GM19372 (cell line): ENCODE data around the gene NUDT14.

Experiments
- ATAC-seq: cut with Tn5 transposase; IDR thresholded peaks from one replicate; pipeline ENCODE4 v1.9.1; 2021; ENCODE audit warnings: mild to moderate bottlenecking, low read depth, moderate library complexity; ENCODE audit not compliant: unreplicated experiment

NUDT14 gene

DNA sequence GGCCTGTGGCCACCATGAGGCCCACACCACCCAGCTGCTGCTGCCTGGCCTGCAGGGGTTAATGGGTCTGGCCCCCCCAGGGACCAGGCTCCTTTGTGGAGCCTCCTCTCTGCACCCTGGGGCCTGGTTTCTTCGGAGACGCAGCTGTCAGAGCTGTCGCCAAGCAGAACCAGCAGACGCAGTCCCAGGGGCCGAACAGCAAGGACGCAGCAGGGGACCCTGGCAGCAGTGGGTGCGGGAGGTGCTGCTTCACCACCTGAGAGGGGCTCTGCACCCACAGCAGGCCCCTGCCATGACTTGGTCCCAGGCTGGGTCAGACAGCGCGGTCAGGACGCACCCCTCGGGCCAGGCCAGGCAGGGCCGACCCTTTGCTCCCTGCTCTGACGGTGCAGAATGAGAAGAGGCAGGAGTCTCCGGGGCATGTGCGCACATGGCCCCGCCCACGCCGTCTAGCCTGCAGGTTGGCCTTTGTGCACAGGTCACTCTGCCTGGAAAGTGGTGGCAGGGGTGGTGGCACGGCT, 43.0 kb downstream of the NUDT14 start:
- ATAC-seq: no peak

DNA sequence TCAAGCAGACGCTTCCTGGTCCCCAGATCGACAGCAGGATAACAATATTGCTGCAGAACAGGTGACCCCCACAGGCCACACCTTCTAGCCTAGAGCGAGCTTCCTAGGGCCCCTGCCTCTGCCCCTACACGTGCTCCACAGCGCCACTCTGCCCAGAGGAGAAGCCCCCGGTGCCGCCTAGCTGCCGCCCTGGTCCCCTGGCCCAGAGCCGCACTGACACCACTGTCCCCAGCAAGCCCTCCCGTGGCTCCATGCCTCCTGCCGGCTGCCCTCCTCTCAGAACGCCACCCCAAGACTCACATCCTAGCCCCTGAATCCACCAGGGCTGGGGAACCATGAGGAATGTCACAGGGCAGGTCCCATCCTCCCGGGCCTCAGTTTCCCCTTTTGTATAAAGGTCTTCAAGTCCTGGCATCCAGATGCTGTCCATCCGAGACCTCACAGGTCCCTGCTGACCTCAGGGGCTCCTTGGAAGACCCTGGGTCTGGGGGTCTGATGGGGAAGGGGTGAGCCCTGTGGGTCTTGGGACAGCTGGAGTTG, 43.6 kb downstream of the NUDT14 start:
- no peak for ATAC-seq

DNA sequence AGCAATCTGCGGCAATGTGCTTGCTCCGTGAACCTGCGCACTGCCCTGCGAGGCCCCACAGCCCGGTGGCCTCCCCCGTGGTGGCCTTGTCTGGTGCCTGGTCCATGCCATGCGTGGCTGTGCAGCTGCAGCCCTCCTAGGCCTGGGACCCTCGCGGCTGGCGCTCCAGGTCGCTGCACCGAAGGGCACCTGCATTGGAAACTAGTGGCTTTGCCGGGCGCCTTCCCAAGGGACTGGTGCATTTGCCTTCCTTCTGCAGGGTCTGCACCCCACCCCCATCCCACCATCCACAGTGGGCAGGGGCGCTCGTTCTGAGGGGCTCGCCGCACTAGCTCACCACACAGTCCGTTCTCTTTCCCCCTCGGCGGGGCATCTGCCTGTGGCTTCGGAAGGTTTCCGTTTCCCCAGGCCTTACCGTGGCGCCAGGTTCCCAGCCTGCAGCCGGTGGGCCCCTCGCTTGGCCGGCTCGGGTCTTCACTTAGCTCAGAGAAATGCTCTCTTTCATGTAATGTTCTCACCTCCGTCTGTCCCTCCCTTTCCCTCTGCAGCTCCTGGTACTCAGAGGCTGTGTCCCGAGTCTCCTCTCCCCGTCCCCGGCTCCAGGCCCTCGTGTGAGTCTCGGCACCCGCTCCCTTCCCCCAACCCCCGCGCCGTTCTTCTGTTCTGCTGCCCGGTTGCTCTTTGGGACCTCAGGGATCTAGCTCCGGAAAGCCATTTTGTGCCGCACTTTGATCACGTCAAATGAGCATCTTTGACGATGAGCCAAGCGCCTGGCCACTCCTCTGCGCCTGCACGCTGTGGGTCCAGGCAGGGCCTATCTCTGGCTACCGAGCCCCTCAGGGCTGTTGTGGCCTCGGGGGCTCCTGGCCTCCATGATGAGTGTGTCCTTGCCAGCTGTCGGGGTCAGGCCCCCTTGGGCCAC, 44.5 kb downstream of the NUDT14 start:
- ATAC-seq: no peak

DNA sequence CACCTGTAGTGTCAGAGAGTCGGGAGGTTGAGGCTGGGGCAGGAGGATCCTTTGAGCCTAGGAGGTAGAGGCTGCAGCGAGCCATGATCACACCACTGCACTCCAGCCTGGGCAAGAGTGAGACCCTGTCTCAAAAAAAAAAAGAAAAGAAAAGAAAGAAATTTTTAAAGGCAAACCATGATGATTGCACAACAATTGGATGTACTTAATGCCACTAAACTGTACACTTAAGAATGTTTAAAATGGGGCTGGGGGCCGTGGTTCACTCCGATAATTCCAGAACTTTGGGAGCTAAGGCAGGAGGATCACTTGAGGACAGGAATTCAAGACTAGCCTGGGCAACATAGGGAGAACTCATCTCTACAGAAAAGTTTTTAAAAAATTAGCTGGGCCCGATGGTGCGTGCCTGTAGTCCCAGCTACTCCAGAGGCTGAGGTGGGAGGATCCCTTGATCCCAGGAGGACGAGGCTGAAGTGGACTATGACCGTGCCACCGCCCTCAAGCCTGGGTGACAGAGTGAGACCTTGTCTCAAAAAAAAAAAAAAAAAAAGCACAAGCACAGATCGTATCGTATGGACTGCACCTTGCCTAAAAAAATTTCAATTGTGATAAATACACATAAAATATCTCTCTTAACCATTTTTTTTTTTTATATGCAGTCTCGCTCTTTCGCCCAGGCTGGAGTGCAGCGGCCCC, 45.3 kb downstream of the NUDT14 start:
- no peak for ATAC-seq

DNA sequence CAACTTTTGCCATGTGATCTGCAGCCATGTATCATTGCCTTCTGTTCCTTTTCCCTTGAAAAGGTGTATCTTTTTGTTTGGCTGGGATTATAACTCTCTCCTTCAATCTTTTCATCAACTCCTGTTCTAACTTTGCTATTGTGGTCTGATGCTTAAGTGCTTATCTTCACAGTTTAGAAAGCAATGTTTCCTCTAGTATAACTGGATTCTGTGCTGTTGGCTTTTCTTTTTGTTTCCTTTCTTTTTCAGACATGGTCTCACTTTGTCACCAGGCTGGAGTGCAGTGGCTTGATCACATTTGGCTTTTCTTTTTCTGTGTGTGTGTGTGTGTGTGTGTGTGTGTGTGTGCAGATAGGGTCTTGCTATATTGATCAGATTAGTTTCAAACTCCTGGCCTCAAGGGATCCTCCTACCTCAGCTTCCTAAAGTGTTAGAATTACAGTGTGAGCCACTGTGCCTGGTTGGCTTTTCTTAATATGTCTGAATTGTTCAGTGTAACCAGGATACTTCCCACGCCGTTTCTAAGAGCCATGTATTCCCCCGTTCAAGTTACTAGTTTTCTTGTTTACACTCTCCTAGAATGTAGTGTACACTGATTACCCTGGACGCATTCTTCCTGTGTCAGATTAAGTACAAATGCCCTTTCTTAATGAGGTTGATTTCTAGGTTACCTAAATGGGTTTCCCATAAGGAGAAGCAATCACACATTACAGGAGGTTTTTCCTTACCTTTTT, 48.0 kb downstream of the NUDT14 start:
- no peak for ATAC-seq

DNA sequence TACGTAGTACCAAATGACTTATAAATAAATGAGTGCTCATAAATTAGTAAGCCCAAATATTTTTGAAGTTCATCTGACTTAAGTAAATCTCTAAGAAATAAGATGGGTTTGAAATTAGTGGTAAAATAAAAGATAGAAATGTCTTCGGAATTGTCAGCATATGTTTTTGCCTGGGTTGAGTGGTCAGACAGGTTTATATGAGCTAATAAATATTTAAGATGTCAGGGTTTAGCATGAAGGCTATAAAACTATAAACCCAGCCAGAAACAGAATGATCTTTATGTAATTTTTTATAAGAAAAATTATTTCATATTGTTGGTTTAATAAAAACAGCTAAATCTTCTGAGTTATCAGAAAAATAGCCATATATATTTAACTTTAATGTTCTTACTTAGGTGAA, 49.9 kb downstream of the NUDT14 start:
- no peak for ATAC-seq

DNA sequence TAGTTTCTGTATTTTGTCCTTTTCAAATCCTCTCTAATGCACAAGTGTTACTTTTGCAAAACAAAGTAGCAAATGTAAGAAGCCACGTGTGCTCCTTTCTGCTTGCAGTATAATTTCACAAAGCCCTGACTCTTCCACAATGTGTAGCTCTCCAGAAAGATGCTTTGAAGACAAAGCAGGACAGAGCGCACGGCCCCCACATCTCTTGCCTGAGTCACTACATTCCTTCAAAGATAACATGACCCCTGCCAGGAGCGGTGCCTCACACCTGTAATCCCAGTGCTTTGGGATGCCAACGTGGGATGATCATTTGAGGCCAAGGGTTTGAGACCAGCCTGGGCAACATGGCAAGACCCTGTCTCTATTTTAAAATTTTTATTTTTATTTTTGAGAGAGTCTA, 53.1 kb downstream of the NUDT14 start:
- ATAC-seq: no peak

DNA sequence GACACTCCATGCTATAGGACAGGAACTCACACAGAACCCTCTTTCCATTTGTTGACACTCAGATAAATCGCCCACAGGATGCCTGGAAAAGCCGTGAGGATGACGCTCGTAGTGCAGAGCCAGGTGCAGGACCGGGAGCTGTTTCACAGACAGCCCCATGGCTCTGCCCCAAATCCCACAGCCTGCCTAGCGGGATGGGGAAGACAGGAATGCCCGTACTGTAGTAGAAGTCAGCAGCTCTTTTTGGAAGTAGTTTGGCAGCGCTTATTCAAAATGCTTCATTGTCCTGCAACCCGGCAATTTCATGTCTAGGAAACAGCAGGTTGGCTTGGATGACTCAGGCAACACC, 54.2 kb downstream of the NUDT14 start:
- ATAC-seq: no peak

DNA sequence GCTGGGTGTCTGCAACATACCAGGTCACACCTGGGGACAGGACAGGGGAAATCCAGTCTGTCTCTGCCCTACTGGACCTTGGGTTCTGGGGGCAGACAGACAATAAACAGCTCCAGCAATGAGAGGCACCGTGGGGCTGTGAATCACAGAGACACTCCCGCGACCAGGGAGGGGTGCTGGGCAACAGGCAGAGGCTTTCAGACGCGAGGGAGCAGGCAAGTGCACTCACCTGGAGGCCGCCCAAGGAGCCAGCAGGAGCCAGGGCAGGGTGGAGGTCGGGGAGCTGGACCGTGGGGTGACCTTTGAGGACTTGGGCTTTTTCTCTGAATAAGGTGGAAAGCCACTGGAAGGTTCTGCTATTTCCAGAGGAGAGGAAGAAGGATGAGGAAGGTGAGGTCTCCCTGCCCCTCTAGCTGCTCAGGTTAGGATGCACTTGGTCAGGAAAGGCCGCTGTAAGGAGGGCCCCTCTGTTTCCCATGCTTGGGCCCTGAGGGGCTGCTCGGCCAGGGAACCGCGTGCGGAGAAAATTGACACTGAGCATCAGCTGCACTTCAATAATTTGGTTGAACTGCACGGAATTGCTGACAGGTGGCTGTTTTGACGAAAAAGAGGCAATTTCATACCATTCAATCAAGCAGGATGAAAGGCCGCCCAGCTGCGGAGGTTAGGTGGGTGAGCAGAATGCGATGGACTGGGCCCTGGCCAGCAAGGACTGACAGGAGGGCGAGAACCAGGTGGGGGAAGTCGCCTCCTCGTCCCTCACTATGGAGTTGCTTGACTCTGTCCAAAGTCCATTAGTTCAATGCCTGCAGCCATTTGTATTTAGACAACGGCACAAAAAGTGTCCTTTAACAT, 54.8 kb downstream of the NUDT14 start:
- no peak for ATAC-seq

DNA sequence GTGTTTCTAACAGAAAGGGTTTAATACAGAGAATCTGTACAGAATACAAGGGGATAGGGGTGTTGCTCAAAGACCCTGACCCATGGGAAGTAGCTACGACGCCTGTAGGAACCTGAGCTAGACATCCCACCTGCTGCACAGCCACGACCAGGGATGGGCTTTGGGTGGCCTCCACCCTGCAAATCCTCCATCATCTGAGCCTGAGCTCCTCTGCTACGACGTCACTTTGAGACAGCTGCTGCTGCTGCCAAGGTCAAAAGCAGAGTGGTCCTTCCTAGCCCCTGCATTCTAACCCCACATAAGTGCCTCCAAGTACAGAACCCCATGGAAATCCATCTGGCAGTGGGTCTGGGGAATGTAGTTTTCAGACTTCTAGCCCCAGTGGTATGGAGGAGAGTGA, 56.3 kb downstream of the NUDT14 start:
- no peak for ATAC-seq

DNA sequence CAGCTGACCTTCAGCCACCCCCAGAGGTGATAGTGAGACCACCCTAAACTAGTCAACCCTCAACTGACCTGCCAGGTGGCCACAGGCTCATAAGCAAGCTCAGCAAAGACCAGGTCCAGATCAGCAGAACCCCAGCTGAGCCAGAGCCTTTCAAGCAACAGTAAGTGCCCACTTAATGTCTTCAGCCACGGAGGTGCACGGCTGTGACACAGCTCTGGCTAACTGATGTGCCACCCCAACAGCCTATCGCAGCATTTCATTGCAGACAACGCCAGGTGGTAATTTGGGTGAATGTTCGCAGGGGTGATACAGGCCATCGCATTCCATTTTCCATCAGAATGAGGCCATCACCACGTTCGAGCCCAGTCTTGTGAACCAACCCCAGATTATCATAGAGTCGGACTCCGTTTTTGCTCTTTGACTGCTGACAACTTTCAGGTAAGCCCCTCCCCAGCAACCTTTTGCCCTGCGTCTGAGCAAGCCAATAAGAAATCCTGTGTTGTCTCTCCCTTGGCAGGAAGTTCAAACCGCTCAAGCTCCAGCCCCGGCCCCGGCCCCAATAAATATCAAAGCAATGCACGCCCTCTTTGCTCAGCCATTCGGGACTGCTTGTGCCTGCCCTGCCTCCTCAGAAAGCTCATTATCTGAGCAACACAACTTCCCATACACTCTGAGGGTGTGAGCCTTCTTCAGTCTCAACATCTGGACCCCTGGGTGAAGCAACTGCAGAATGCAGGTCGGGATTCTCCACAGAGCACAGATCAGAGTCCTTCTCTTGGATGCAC, 56.9 kb downstream of the NUDT14 start:
- no peak for ATAC-seq

DNA sequence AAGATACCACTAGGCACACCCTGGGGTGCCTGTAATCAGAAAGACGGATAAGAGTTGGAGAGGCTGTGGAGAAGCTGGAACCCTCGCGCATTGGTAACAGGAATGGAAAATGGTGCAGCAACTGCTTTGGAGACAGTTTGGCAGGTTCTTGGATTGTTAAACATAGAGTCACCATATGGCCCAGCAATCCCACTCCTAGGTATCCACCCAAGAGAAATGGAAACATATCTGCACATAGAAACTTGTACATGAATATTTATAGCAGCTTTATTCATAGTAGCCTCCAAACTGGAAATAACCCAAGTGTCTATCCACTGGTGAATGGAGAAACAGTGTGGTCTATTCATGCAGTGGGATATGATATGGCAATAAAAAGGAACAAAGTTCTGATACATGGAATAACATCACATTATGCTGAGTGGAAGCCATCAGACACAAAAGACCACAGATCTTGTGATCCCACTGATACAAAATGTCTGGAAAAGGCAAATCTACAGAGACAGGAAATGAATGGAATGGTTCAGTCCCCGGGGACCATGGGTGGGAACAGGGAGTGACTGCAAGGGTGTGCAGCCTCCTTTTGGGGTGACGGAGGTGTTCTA, 57.9 kb downstream of the NUDT14 start:
- ATAC-seq: no peak
